Measurements from ENCODE around the gene HS3ST4.

DNA sequence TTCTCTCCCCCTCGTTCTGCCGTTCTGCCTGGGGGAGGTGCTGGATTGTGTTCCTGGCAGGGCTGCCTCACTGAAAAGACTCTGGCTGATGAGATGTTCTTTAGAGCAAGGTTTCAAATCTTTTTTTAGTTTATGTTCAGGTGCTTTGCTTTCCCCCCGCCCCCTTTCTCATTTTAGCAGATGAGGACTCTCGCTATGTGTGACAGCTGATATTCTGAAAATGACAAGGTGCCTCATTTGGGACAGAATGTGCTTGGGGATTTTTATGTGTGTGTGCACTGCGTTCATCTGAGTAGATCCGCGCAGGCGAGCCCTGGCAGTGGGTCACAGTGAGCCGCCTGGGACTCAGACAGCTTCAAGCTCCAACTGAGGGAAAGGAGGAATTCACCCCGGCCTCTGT is 205.9 kb downstream of the HS3ST4 start:
- TF ChIP-seq, protein P1, sequence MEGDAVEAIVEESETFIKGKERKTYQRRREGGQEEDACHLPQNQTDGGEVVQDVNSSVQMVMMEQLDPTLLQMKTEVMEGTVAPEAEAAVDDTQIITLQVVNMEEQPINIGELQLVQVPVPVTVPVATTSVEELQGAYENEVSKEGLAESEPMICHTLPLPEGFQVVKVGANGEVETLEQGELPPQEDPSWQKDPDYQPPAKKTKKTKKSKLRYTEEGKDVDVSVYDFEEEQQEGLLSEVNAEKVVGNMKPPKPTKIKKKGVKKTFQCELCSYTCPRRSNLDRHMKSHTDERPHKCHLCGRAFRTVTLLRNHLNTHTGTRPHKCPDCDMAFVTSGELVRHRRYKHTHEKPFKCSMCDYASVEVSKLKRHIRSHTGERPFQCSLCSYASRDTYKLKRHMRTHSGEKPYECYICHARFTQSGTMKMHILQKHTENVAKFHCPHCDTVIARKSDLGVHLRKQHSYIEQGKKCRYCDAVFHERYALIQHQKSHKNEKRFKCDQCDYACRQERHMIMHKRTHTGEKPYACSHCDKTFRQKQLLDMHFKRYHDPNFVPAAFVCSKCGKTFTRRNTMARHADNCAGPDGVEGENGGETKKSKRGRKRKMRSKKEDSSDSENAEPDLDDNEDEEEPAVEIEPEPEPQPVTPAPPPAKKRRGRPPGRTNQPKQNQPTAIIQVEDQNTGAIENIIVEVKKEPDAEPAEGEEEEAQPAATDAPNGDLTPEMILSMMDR (IDR thresholded peaks at IDR 0.05), result no peak
- TF ChIP-seq EZH2 (IDR thresholded peaks at IDR 0.05; ENCODE audit: borderline replicate concordance, insufficient read depth, low read depth, low read length, poor library complexity, severe bottlenecking), result no peak

All from B cell (primary cell).